ENCODE measurements around the gene NCOA7. TPM values are rescaled to one million over a fixed set of nuclear protein-coding genes. Genes with fewer than 3 reads are reported as not detected.

Gene NCOA7
- total and polyA plus RNA-seq, 3 donors from 2014 or later = 7.5 to 26.7 (median 18.9) TPM

DNA sequence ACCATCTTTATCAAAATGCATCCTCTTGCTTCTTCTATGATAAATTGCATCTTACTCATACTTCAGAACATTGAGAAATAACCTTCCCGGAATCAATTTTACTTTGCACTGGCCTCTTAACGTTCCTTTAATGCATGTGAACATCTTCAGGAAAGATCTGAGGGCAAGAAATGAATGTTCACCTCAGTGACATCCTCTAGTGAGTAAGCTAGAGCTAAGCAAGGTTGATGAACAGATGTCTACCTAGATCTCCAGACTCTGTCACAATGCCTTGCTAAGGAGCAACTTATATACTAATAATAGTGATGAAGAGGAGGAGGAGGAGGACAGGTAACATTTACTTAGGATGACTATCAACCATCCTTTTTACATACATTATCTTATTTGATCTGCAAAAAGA, 149.0 kb downstream of the NCOA7 start:
- no peaks in the 10 kb centered on the region for H3K4me1 ChIP-seq
- H3K4me3 ChIP-seq = no peak overlapping the region
- no peaks in the 10 kb centered on the region for H3K36me3 ChIP-seq (ENCODE audit: low read depth, missing control alignments)
- 85 to 94% methylated on average over 2 of the region's 2 CpGs for WGBS, 2 donors
- H3K27ac ChIP-seq = no peak overlapping the region
- no peaks in the 10 kb centered on the region for H3K27me3 ChIP-seq
- DNase-seq = no peak
- intact Hi-C loops (cut with DNase I; ENCODE audit: low total_unique reads) = no loop called here
- no peaks in the 10 kb centered on the region for H3K9me3 ChIP-seq
- TF ChIP-seq POLR2A (IDR thresholded peaks at IDR 0.05) = no peak
- TF ChIP-seq, protein P1, sequence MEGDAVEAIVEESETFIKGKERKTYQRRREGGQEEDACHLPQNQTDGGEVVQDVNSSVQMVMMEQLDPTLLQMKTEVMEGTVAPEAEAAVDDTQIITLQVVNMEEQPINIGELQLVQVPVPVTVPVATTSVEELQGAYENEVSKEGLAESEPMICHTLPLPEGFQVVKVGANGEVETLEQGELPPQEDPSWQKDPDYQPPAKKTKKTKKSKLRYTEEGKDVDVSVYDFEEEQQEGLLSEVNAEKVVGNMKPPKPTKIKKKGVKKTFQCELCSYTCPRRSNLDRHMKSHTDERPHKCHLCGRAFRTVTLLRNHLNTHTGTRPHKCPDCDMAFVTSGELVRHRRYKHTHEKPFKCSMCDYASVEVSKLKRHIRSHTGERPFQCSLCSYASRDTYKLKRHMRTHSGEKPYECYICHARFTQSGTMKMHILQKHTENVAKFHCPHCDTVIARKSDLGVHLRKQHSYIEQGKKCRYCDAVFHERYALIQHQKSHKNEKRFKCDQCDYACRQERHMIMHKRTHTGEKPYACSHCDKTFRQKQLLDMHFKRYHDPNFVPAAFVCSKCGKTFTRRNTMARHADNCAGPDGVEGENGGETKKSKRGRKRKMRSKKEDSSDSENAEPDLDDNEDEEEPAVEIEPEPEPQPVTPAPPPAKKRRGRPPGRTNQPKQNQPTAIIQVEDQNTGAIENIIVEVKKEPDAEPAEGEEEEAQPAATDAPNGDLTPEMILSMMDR (IDR thresholded peaks at IDR 0.05) = no peak

DNA sequence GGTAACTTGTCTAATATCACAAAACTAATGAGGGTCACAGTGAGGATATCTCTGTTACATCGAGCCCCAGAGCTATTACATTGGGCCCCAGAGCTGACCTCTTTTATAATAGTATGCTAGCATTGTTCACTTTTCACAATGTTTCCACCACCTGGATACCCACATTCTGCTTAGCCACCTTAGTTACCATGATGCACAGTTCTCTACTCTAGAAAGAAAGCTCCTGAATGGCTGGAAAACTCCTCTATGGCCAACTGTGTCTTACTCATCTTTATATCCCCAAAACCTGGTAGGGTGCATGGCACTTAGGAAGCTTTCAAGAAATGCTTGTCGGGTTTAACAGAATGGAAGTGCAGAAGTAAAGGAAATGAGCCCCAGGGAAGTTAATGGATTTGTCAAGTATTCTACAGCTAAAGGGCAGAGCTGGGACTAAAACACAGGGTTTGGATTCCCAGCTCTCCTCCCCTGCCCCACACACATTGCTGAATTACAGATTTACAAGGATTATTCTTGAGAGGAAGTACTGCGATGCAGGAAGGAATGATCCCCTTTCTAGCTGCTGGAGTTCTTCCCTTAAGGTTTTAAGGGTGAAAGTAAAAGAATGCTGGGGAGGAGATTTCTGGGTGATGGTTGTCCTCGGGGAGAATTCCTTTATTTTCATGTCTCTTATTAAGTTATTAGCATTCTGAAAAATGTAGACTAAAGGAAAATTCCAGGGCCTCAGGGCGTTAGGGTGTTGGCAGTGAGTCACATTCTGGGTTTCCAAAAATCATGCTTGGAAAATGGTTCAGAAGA, 149.7 kb downstream of the NCOA7 start:
- intact Hi-C loops (cut with DNase I; ENCODE audit: low total_unique reads) = no loop called here
- Histone ChIP-seq H3K36me3 (ENCODE audit: low read depth, missing control alignments) (no peaks in the 10 kb centered on the region), H3K27me3 (no peaks in the 10 kb centered on the region), H3K9me3 (no peaks in the 10 kb centered on the region), H3K4me3 (no peak overlapping the region), H3K4me1 (no peaks in the 10 kb centered on the region), H3K27ac (no peak overlapping the region)
- DNase-seq = no peak
- WGBS, 2 donors = 67 to 68% methylated on average over 5 of the region's 5 CpGs
- TF ChIP-seq POLR2A (IDR thresholded peaks at IDR 0.05) = no peak
- TF ChIP-seq, protein P1 (IDR thresholded peaks at IDR 0.05) = no peak

DNA sequence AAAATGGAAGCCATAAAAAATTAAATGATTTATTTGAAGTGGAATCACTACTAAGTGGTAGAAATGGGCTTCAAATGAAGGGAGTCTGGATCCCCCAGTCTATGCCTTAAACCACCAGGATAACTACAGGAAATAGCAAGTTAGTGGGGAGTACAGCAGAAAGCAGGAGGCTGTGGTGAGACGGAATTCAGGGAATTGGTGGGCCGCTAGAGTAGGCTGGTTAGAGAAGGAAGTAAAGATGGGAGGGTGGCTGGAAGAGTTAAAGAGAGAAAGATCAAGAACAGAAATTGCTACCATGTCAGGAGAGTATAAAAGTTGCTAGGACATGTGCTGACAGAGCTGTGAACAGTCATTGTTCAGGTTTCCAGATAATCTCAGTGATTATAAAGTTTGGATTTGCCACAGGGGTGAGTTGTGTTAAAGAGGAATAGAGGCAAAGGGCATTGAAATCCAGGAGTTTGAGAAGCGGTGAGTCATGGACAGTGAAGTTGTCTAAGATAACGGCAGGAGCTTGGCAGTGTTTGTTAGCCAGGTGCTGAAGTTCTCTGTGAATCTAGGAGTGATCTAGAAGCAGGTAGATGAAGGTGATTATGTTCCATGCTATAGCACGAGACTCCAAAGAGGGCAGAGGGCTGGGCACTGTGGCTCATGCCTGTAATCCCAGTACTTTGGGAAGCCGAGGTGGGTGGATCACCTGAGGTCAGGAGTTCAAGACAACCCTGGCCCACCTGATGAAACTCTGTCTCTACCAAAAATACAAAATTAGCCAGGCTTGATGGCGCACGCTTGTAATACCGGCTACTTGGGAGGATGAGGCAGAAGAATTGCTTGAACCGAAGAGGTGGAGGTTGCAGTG, 152.1 kb downstream of the NCOA7 start:
- intact Hi-C loops (cut with DNase I; ENCODE audit: low total_unique reads) = no loop called here
- DNase-seq = no peak
- Histone ChIP-seq H3K4me1 (no peaks in the 10 kb centered on the region), H3K27ac (no peak overlapping the region), H3K27me3 (no peaks in the 10 kb centered on the region), H3K9me3 (no peaks in the 10 kb centered on the region), H3K36me3 (ENCODE audit: low read depth, missing control alignments) (no peaks in the 10 kb centered on the region), H3K4me3 (no peak overlapping the region)
- no peak for TF ChIP-seq POLR2A (IDR thresholded peaks at IDR 0.05)
- TF ChIP-seq, protein P1 (IDR thresholded peaks at IDR 0.05) = no peak
- WGBS, 2 donors = 93 to 95% methylated on average over 10 of the region's 10 CpGs

DNA sequence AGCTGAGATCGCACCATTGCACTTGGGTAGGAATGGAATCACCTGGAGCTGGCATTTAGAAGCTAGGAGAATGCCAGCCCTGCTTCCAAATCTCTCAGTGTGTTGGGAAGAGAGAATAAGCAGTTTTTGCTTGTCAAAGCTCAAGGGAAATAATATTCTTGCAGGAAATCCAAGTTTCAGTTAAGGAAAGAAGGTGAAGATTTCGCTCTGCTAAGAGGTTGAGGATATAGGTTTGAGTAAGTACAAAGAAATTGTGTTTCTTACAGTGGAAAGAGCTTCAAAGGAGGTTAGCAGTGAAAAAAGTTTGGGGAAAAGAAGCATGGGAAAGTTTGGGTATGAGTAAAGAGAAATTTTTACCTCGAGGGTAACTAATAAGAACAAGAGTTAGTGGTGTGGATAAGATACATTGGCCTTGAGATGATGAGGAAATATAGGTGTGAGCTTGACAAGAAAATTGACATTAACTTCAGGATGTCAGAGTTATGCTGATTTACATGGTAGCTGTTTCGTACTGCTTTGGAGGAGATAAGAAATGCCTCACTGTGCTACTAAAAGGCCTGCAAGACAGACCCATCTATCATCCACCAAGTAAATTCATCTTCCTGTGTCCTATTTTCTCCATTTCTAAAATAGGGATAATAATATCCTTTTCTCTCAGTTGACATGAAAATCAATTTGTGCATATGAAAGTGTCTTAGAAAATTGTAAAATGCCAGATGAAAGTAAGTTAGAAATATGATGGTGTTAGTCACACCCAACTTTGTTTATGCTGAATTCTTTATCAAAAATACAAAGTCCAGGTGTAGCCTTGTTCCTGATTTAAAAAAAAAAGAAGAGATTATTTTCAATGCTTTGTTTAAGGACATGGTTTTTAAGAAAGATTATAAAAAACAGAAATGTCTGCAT, 153.0 kb downstream of the NCOA7 start:
- no peak for TF ChIP-seq POLR2A (IDR thresholded peaks at IDR 0.05)
- TF ChIP-seq, protein P1 (IDR thresholded peaks at IDR 0.05) = no peak
- 79 to 83% methylated on average over 4 of the region's 4 CpGs for WGBS, 2 donors

More for the DNA sequence above, 153.0 kb downstream of the NCOA7 start:
- H3K9me3 ChIP-seq = no peaks in the 10 kb centered on the region
- DNase-seq = no peak
- no peaks in the 10 kb centered on the region for H3K27me3 ChIP-seq
- no peak overlapping the region for H3K27ac ChIP-seq
- H3K4me1 ChIP-seq = no peaks in the 10 kb centered on the region
- H3K36me3 ChIP-seq (ENCODE audit: low read depth, missing control alignments) = no peaks in the 10 kb centered on the region
- intact Hi-C loops (cut with DNase I; ENCODE audit: low total_unique reads) = no loop called here
- no peak overlapping the region for H3K4me3 ChIP-seq

All from testis (tissue), 3 donors.